T-cell (primary cell): ENCODE data around the gene P2RY13. TPM values are rescaled to one million over a fixed set of nuclear protein-coding genes. Genes with fewer than 3 reads are reported as not detected.

Experiments used
- ATAC-seq, 4 experiments: fragments of 200-7000 bp in 3 of 4; fragments of 150-1000 bp in 1 of 4; cut with Tn5 transposase; replicated peaks in 1 of 4; 1 replicate in 3 of 4; 2 replicates in 1 of 4; pipeline ENCODE4 v1.10.0; 2021; ENCODE audit warnings: moderate library complexity in 3 of 4, mild to moderate bottlenecking in 2 of 4, moderate number of reproducible peaks in 1 of 4
- CTCF ChIA-PET, 2 donors: fragments of 300-600 bp; sonication (Branson Sonifier 250); formaldehyde crosslinking; loops; one replicate each; lab custom pipeline; 2022; ENCODE audit warnings: antibody characterized with exemption in 2 of 2; lab: Charles Lee
- POLR2A ChIA-PET, 2 donors: fragments of 300-600 bp; sonication (Branson Sonifier 250); formaldehyde crosslinking; loops; one replicate each; lab custom pipeline; 2022; ENCODE audit warnings: antibody characterized with exemption in 2 of 2; lab: Charles Lee
- DNase-seq, 35 experiments: peaks; one replicate each; pipeline versions ENCODE4 v3.0.0 to v3.0.0-alpha.2; 2013 to 2023
- H3K27ac ChIP-seq: one replicate; pipeline ENCODE4 v1.5.1; 2013; ENCODE audit warnings: low read length
- H3K27me3 ChIP-seq, 2 experiments: replicated peaks in 1 of 2; 1 replicate in 1 of 2; 2 replicates in 1 of 2; pipeline versions ENCODE4 v1.6.1 to v1.7.0; 2013; ENCODE audit warnings: low read length in 1 of 2, mixed read lengths in 1 of 2; ENCODE audit not compliant: control insufficient read depth in 2 of 2, insufficient read depth in 2 of 2; ENCODE audit errors: extremely low read depth in 1 of 2
- H3K36me3 ChIP-seq, 2 donors: 1 replicate in 1 of 2; 2 replicates in 1 of 2; pipeline versions ENCODE4 v1.6.1 to v1.7.0; 2013; ENCODE audit warnings: low read length in 1 of 2; ENCODE audit not compliant: control insufficient read depth in 2 of 2, insufficient read depth in 1 of 2; ENCODE audit errors: extremely low read depth in 1 of 2
- H3K4me1 ChIP-seq, 2 experiments: 1 replicate in 1 of 2; 2 replicates in 1 of 2; pipeline versions ENCODE4 v1.6.1 to v1.7.0; 2013; ENCODE audit warnings: low read length in 2 of 2, mixed read lengths in 1 of 2; ENCODE audit not compliant: insufficient read depth in 2 of 2, control insufficient read depth in 1 of 2; ENCODE audit errors: extremely low read depth in 1 of 2
- H3K4me3 ChIP-seq, 2 donors: 1 replicate in 1 of 2; 2 replicates in 1 of 2; pipeline versions ENCODE4 v1.5.1 to v1.7.0; 2013; ENCODE audit warnings: mild to moderate bottlenecking in 2 of 2, low read length in 1 of 2, moderate library complexity in 1 of 2; ENCODE audit not compliant: control insufficient read depth in 1 of 2; ENCODE audit errors: extremely low read depth in 1 of 2
- H3K9me3 ChIP-seq: 2 replicates; pipeline ENCODE4 v1.7.0; 2013
- H3K27ac Mint-ChIP-seq, 2 donors: one replicate each; pipeline ENCODE4 v1.8.0; 2020 to 2021; ENCODE audit warnings: mild to moderate bottlenecking in 2 of 2, mixed read lengths in 2 of 2
- H3K27me3 Mint-ChIP-seq, 2 donors: one replicate each; pipeline ENCODE4 v1.8.0; 2021 to 2022; ENCODE audit warnings: mixed read lengths in 2 of 2
- H3K36me3 Mint-ChIP-seq: one replicate; pipeline ENCODE4 v1.8.0; 2021; ENCODE audit warnings: mixed read lengths
- H3K4me1 Mint-ChIP-seq, 3 donors: one replicate each; pipeline ENCODE4 v1.8.0; 2020 to 2022; ENCODE audit warnings: mixed read lengths in 3 of 3, mild to moderate bottlenecking in 1 of 3
- H3K4me3 Mint-ChIP-seq, 3 donors: one replicate each; pipeline ENCODE4 v1.8.0; 2020 to 2022; ENCODE audit warnings: mild to moderate bottlenecking in 3 of 3, mixed read lengths in 3 of 3, moderate library complexity in 3 of 3
- H3K9me3 Mint-ChIP-seq, 3 donors: one replicate each; pipeline ENCODE4 v1.8.0; 2020 to 2022; ENCODE audit warnings: mixed read lengths in 3 of 3
- WGBS: methylation state at CpG from one replicate; pipeline ENCODE4 v1.1.5; 2013; ENCODE audit warnings: missing lambda C conversion rate; ENCODE audit not compliant: insufficient coverage; 5-methylcytosine and 5-hydroxymethylcytosine counted together
- total RNA-seq, 35 experiments: library from RNA in 6 of 35; stranded (reverse) in 6 of 35; fragments of 120-200 nt in 1 of 35; gene quantifications; one replicate each; pipeline versions ENCODE4 v1.2.1 to v1.2.4 and lab custom pipeline; 2013 to 2026

P2RY13 gene
- total RNA-seq, 5 donors from 2014 or later (not counting 1 experiment from before 2014, with no cell fraction given) = not detected

DNA sequence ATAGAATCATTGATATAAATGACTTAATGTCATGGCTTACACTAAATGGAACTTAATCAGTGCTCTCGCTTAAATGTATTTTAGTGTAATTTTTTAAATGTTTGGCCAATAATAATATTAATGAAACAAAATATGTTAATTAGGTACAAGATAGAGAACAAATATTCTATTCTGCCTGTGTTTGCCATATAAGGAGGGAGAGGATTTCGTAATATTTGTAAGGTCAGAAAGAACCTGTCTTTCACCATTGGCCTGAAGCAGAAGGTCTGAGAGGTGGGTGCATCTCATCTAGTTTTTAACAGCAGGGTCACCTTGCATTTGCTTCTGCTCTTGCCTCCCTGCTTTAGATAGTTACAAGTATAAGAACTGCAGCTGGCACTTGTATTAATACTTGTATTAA lies 15.2 kb downstream of the P2RY13 start:
- H3K9me3 ChIP-seq = no peaks in the 10 kb centered on the region
- no peaks in the 10 kb centered on the region for H3K27me3 ChIP-seq
- peaks cover 0 to 5% (median 4%) of the 10 kb centered on the region in 3 donors for H3K4me1 Mint-ChIP-seq
- H3K4me3 ChIP-seq = no peak overlapping the region
- DNase-seq = no peak
- ChIA-PET POLR2A (no interaction called here), CTCF (no interaction called here)
- no peak overlapping the region for H3K27ac Mint-ChIP-seq
- H3K27me3 Mint-ChIP-seq = no peaks in the 10 kb centered on the region
- no peaks in the 10 kb centered on the region for H3K36me3 Mint-ChIP-seq
- no CpG with 5 or more reads among the region's 2 CpGs for WGBS
- H3K27ac ChIP-seq = no peak overlapping the region
- no peaks in the 10 kb centered on the region for H3K4me1 ChIP-seq
- no peaks in the 10 kb centered on the region for H3K36me3 ChIP-seq
- H3K4me3 Mint-ChIP-seq = no peak overlapping the region
- ATAC-seq = no peak
- H3K9me3 Mint-ChIP-seq = no peaks in the 10 kb centered on the region

GRCh38 chr3:151312972-151313371 lies 16.4 kb downstream of the P2RY13 start:
- no peaks in the 10 kb centered on the region for H3K27me3 Mint-ChIP-seq
- no peak overlapping the region for H3K4me3 Mint-ChIP-seq
- no CpG with 5 or more reads among the region's 3 CpGs for WGBS
- Histone ChIP-seq H3K27ac (no peak overlapping the region), H3K4me3 (no peak overlapping the region), H3K36me3 (no peaks in the 10 kb centered on the region), H3K4me1 (no peaks in the 10 kb centered on the region), H3K9me3 (no peaks in the 10 kb centered on the region), H3K27me3 (no peaks in the 10 kb centered on the region)
- ChIA-PET CTCF (interaction anchor here in 1 of 2 donors (0.6 kb wide), 1 partner anchor 110 kb away, joined by 3 read pairs; the partner anchor contains the start of gene GPR171), POLR2A (no interaction called here)
- peaks cover 0 to 5% (median 4%) of the 10 kb centered on the region in 3 donors for H3K4me1 Mint-ChIP-seq
- H3K36me3 Mint-ChIP-seq = no peaks in the 10 kb centered on the region
- H3K9me3 Mint-ChIP-seq = no peaks in the 10 kb centered on the region
- ATAC-seq (no peak), DNase-seq (no peak)
- H3K27ac Mint-ChIP-seq = no peak overlapping the region

GRCh38 chr3:151309566-151309965 lies 19.8 kb downstream of the P2RY13 start:
- H3K27ac Mint-ChIP-seq = no peak overlapping the region
- H3K27me3 ChIP-seq = no peaks in the 10 kb centered on the region
- DNase-seq = no peak

GRCh38 chr3:151307583-151308488 lies 21.5 kb downstream of the P2RY13 start:
- Histone ChIP-seq H3K9me3 (no peaks in the 10 kb centered on the region), H3K27me3 (no peaks in the 10 kb centered on the region), H3K4me1 (no peaks in the 10 kb centered on the region), H3K27ac (no peak overlapping the region), H3K36me3 (no peaks in the 10 kb centered on the region), H3K4me3 (no peak overlapping the region)
- Mint-ChIP-seq H3K4me1 (peaks cover 0 to 16% (median 8%) of the 10 kb centered on the region in 3 donors), H3K36me3 (no peaks in the 10 kb centered on the region), H3K27me3 (peaks cover 5 to 8% of the 10 kb centered on the region in 2 donors), H3K9me3 (no peaks in the 10 kb centered on the region), H3K27ac (no peak overlapping the region), H3K4me3 (no peak overlapping the region)
- ChIA-PET CTCF (interaction anchor here (0.6 to 0.7 kb wide), 2 partner anchors 77 to 140 kb away, joined by 3 to 5 read pairs; no protein-coding TSS in a partner anchor), POLR2A (interaction anchor here in 1 of 2 donors (0.7 kb wide), 1 partner anchor 1866 kb away, joined by 3 read pairs; no protein-coding TSS in a partner anchor)
- DNase-seq (no peak), ATAC-seq (no peak)
- WGBS = no CpG with 5 or more reads among the region's 1 CpG

More at GRCh38 chr3:151309566-151309965, 19.8 kb downstream of the P2RY13 start:
- no peak for ATAC-seq
- no peaks in the 10 kb centered on the region for H3K36me3 ChIP-seq
- Mint-ChIP-seq H3K36me3 (no peaks in the 10 kb centered on the region), H3K4me1 (peaks cover 0 to 16% (median 8%) of the 10 kb centered on the region in 3 donors), H3K9me3 (no peaks in the 10 kb centered on the region), H3K4me3 (no peak overlapping the region), H3K27me3 (no peaks in the 10 kb centered on the region)
- H3K9me3 ChIP-seq = no peaks in the 10 kb centered on the region
- 100% methylated on average over 1 of the region's 2 CpGs for WGBS
- no peaks in the 10 kb centered on the region for H3K4me1 ChIP-seq
- no peak overlapping the region for H3K4me3 ChIP-seq
- POLR2A ChIA-PET = no interaction called here
- CTCF ChIA-PET = no interaction called here
- H3K27ac ChIP-seq = no peak overlapping the region

DNA sequence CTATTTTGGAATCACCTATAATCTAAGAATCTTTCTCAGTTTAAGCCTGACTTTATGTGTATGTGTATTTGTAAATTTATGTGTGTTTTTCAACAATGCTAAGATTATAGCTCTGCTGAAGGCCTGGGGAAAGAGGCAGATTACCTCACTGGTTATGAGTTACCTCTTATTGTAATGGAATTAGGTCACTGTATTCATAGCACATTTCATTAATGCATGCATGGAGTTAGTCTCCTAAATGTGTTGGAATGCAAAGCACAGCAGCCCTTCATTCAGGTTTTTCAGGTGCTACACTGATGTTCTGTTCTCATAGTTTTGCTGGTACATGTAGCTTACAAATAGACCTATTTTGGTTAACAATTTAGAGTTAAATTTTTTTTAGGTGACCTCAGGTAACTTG lies 22.2 kb downstream of the P2RY13 start:
- H3K9me3 Mint-ChIP-seq = no peaks in the 10 kb centered on the region
- POLR2A ChIA-PET = interaction anchor here in 1 of 2 donors (0.6 kb wide), 1 partner anchor 106 kb away, joined by 3 read pairs; no protein-coding TSS in a partner anchor

GRCh38 chr3:151306168-151306810 lies 23.1 kb downstream of the P2RY13 start:
- no peaks in the 10 kb centered on the region for H3K36me3 Mint-ChIP-seq
- Histone ChIP-seq H3K27ac (no peak overlapping the region), H3K9me3 (no peaks in the 10 kb centered on the region), H3K36me3 (no peaks in the 10 kb centered on the region), H3K27me3 (no peaks in the 10 kb centered on the region), H3K4me3 (no peak overlapping the region), H3K4me1 (no peaks in the 10 kb centered on the region)
- ChIA-PET CTCF (no interaction called here), POLR2A (no interaction called here)
- H3K9me3 Mint-ChIP-seq = no peaks in the 10 kb centered on the region
- ATAC-seq (no peak), DNase-seq (no peak)
- 100% methylated on average over 3 of the region's 6 CpGs for WGBS
- H3K4me1 Mint-ChIP-seq = peaks cover 0 to 16% (median 8%) of the 10 kb centered on the region in 3 donors
- no peak overlapping the region for H3K27ac Mint-ChIP-seq
- no peak overlapping the region for H3K4me3 Mint-ChIP-seq
- peaks cover 11 to 12% of the 10 kb centered on the region in 2 donors for H3K27me3 Mint-ChIP-seq

More for the DNA sequence above, 22.2 kb downstream of the P2RY13 start:
- DNase-seq = no peak
- Histone ChIP-seq H3K4me1 (no peaks in the 10 kb centered on the region), H3K27ac (no peak overlapping the region), H3K4me3 (no peak overlapping the region), H3K36me3 (no peaks in the 10 kb centered on the region), H3K9me3 (no peaks in the 10 kb centered on the region), H3K27me3 (no peaks in the 10 kb centered on the region)
- no peaks in the 10 kb centered on the region for H3K36me3 Mint-ChIP-seq
- no peak overlapping the region for H3K27ac Mint-ChIP-seq
- peaks cover 0 to 16% (median 8%) of the 10 kb centered on the region in 3 donors for H3K4me1 Mint-ChIP-seq
- peaks cover 8 to 11% of the 10 kb centered on the region in 2 donors for H3K27me3 Mint-ChIP-seq
- no peak overlapping the region for H3K4me3 Mint-ChIP-seq
- CTCF ChIA-PET = interaction anchor here (0.6 to 0.7 kb wide), 2 partner anchors 140 to 155 kb away, joined by 3 read pairs; no protein-coding TSS in a partner anchor
- no peak for ATAC-seq
